ENCODE data around the gene HNRNPL. TPM values are rescaled to one million over a fixed set of nuclear protein-coding genes. Genes with fewer than 3 reads are reported as not detected.
A peak's percentile ranks its signal among the peaks of the same experiment; 100 is the strongest.
"Not testable (repeated sequence)": the region's sequence is repeated elsewhere in the genome, so short reads cannot be mapped to it uniquely, and the experiment has no call there.

Gene HNRNPL
- total RNA-seq, 1 experiment from 2014 or later, result 271 TPM

DNA sequence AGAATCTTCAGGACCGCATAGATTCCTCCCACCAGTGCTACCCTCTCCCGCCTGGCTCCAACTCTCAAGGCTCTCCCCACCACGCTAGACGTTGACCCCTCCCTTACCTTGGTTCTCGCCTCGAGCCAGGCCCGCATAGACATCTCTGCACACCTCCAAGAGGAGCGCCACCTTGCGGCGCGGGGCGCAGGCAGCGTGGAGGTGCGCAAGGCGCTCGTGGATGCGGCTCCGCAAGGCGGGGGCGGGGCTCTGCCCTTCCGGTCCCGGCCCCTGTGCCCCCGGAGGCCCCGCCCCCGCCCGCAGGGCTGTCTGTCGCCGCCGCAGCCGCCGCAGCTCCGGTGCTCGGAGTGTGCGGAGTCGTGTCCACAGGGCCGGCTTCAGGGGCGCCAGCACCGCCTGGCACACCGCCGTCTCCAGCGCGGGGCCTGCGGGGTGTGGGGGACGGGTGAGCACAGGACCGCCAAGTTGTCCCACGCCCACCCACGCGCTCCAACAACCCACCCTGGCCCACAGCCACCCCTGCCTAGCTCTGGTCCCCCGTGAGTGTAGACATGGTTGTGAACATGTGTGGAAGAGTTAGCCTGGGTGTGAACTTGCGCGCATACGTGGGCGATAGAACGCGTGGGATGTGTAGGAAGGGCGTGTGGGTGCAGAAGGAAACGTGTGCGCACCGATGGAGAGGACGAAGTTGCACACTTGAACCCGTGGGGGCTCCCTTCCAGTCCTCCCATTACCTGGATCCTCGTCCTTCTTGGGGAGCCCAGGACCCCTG, 20.2 kb upstream of the HNRNPL start:
- peak; percentile 68 for DNase-seq (ENCODE audit: low read depth)

DNA sequence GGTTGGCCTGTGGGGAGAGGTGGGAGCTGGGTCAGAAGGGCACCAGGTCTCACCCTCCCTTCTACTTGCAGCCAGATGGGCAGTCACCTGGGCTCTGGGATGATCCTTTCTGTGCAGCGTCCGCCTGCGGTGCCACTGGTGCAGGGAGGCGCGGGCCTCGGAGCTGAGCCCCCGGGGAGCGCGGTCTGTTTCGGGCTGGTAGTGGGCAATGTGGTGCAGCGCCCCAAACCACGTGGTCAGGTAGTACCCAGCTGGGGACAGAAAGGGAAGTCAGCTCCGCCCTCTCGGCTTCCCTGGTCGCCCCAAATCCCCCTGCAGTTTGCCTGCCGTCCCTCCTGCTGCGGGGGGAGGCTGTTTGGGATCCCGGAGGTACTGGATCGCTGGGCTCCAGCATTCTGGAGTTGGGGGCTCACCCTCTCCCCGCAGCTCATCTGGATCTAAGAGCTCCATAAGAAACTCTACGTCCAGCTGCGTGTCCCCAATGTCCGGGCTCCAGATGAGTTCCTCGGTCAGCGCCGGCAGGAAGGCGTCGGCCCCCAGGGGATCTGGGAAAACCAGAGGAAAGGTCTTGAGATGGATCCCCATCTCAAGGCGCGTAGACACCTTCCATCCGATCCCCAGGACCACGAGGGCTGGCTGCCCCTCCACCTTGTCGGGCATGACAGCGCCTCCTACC, 19.5 kb upstream of the HNRNPL start:
- DNase-seq (ENCODE audit: low read depth), result no peak

DNA sequence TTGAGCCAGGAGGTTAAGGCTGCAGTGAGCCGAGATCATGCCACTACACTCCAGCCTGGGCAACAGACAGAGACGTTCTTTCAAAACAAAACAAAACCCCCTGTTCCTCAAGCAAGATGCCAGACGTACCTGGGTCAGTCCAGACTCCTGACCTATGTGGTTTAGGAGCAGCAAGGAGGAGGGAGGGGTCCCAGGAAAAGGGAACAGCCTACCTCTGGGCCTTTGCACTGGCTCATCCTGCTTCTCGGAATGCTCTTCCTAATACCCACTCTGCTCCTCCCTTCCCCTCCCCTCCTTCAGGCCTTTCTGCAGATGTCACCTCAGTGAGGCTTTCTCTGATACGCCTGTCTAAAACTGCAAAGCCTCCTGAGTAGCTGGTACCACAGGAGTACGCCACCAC, 18.8 kb upstream of the HNRNPL start:
- DNase-seq (ENCODE audit: low read depth), result no peak

DNA sequence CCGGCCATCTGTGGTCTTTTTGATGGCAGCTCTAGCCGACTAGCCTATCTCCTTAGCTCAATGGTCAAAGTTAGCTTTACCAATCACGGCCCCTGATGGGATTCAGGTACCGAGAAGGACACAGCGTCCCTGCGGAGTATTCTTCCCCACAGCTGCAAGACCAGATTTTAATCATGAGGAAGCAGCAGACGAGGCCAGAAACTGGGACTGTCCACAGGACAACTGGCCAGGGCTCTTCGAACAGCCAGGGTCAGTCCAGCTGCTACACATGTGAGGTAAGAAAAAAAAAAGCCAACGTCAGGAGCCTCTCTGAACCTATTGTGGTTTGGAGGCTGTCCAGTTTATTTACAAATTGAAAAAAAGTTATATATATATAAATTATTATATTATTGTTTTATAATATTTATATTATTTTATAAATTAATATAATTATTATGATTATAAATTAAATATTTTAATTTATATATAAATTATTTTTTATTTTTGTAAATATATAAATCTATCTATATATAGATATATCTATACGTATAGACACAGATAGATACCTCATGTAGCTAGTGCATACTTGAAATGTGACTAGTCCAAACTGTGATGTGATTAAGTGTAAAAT, 17.5 kb upstream of the HNRNPL start:
- no peak for DNase-seq (ENCODE audit: low read depth)

DNA sequence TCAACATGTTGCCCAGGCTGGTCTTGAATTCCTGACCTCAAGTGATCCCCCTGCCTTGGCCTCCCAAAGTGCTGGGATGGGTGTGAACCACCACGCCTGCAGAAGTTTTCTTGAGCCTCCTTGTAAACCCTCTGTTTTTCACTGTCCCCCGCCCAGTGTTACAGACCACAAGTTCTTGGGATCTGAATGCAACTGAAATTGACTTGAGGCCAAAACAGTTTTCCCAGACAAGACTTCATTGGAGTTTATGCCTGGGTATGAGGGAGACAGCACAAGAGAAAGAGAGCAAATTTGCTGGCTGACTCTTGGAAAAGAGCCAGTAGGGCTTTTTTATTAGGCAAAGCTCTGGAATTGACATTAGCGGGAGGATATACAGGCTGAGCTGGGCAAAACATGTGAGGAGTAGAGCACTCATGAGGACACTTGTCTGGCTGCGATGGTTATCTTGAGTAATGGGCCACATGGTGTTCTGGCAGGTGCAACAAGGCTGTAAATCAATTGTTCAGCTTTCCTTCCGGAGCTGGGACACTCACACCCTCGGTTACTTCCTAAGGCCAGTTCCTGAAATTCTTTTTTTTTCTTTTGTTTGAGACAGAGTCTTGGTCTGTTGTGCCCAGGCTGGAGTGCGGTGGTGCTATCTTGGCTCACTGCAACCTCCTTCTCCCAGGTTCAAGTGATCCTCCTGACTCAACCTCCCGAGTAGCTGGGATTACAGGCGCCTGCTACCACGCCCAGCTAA, 12.7 kb upstream of the HNRNPL start:
- DNase-seq (ENCODE audit: low read depth), result peak; percentile 71

DNA sequence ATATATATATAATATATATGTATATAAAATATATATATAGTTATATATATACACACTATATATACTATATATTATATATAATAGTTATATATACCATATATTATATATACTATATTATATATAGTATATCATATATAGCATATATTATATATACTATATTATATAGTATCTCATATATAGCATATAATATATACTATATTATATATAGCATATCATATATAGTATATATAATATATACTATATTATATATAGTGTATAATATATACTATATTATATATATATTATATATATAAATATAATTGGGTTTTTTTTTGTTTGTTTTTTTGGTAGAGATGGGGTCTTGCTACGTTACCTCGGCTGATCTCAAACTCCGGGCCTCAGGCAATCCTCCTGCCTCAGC, 11.6 kb upstream of the HNRNPL start:
- no peak for DNase-seq (ENCODE audit: low read depth)

DNA sequence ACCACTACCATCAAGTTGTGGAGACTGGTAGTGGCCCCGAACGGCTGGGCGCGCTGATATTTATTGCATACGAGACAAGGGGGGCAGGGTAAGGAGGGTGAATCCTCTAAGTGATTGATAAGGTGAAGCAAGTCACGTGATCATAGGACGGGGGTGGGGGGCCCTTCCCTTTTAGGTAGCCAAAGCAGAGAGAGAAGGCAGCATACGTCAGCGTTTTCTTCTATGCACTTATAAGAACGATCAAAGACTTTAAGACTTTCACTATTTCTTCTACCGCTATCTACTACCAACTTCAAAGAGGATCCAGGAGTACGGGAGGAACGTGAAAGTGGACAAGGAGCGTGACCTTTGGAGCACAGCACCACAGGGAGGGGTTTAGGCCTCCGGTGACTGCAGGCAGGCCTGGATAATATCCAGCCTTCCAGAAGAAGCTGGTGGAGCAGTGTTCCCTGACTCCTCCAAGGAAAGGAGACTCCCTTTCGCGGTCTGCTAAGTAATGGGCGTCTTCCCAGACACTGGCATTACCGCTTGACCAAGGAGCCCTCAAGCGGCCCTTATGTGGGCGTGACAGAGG, 9.9 kb upstream of the HNRNPL start:
- not testable (repeated sequence) for DNase-seq (ENCODE audit: low read depth)

DNA sequence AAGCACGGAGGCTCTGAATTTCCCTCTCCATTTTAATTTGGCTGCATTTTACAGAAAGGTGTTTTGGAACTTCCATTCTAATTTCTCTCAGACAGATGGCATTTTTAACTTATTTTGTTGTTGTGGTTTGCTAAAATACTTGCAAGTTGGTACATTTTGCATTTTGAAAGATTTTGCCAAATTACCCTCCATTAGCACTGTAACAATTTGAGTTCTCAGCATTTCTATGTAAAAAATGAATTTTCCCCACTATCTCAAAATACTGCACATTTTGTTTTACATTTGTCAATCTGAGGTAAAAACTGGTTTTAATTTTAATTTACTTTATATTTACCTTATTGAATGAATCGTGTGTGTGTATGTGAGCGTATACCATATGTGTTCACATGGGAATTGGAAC, 7.0 kb upstream of the HNRNPL start:
- DNase-seq (ENCODE audit: low read depth), result no peak

DNA sequence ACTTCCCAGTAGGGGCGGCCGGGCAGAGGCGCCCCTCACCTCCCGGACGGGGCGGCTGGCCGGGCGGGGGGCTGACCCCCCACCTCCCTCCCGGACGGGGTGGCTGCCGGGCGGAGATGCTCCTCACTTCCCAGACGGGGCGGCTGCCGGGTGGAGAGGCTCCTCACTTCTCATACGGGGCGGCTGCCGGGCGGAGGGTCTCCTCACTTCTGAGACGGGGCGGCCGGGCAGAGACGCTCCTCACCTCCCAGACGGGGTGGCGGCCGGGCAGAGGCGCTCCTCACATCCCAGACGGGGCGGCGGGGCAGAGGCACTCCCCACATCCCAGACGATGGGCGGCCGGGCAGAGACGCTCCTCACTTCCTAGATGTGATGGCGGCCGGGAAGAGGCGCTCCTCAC, 6.0 kb upstream of the HNRNPL start:
- DNase-seq (ENCODE audit: low read depth), result not testable (repeated sequence)

DNA sequence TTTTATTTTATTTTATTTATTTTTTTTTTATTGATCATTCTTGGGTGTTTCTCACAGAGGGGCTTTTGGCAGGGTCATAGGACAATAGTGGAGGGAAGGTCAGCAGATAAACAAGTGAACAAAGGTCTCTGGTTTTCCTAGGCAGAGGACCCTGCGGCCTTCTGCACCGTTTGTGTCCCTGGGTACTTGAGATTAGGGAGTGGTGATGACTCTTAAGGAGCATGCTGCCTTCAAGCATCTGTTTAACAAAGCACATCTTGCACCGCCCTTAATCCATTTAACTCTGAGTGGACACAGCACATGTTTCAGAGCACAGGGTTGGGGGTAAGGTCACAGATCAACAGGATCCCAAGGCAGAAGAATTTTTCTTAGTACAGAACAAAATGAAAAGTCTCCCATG, 5.2 kb upstream of the HNRNPL start:
- DNase-seq (ENCODE audit: low read depth), result not testable (repeated sequence)

DNA sequence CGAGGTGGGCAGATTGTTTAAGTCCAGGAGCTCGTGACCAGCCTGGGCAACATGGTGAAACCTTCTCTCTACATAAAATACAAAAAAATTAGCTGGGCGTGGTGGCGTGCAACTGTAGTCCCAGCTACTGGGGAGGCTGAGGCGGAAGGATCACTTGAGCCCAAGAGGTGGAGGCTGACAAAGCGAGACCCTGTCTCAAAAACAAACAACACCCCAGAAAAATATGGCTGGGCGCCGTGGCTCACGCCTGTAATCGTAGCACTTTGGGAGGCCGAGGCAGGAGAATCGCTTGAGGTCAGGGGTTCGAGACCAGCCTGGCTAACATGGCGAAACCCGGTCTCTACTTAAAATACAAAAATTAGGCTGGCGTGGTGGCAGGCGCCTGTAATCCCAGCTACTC, 3.4 kb upstream of the HNRNPL start:
- no peak for DNase-seq (ENCODE audit: low read depth)

DNA sequence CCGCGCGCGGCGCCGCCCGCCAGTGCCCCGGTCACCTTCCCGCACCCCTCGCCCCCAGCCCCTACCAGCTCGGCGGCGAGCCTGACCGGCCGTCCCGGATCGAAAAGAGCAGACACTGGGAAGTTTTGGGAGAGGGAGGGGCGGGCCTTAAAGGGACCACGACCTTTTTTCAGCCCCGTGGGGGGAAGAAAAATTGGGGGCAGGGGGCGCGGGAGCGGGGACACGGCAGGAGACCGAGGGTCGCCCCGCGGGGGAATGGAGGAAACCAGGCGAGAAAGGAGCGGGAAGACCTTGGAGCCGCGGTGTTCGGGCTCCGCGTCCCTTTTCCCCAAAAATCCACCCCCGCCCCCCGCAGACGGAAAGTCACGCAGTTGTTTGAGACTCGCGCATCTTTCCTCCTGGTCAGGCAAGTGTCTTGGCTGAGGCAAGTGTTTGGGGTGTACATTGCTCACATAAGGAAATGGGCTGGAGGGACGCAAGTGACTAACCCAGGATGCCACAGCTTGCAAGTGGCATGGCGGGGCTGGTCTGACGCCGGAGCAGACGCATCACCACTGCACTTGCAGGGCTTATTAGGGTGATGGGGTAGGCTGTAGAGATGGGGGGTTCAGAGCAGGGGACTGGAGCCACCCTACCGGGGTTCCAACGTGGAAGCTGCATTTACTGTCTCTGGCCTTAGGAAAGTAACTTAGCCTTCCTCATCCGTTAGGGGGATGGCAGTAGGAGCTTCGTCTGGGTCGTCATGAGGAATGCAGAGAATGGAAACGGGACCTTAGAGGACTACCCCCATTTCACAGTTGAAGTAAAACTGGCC, 2.7 kb upstream of the HNRNPL start:
- peak; percentile 73 for DNase-seq (ENCODE audit: low read depth)

DNA sequence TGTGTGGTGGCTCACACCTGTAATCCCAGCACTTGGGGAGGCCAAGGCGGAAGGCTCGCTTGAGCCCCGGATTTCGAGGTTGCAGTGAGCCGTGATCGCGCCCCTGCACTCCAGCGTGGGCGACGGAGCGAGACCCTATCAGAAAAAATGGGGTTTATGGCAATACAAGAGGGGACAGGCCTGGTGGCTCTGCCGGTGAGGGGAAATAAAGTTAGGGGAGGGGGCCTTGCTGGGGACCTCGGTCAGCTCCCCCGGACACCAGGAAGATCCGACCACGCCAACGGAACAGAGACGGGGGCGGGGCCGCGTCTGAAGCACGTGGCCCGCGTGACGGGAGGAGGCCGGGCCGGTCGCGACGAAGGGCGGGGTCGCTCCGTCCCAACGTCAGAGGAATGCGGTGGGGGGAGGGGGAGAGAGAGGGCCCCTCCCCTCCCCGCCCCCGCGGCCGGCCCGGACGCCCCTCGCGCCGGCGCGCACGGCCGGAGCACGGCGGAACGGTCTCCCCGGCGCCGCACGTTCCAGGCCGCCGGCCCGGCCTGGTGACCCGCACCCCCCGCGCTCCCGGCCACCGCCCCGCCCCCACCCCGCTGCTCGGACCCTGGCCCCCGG, 1.9 kb upstream of the HNRNPL start:
- DNase-seq (ENCODE audit: low read depth), result peak; percentile 89

DNA sequence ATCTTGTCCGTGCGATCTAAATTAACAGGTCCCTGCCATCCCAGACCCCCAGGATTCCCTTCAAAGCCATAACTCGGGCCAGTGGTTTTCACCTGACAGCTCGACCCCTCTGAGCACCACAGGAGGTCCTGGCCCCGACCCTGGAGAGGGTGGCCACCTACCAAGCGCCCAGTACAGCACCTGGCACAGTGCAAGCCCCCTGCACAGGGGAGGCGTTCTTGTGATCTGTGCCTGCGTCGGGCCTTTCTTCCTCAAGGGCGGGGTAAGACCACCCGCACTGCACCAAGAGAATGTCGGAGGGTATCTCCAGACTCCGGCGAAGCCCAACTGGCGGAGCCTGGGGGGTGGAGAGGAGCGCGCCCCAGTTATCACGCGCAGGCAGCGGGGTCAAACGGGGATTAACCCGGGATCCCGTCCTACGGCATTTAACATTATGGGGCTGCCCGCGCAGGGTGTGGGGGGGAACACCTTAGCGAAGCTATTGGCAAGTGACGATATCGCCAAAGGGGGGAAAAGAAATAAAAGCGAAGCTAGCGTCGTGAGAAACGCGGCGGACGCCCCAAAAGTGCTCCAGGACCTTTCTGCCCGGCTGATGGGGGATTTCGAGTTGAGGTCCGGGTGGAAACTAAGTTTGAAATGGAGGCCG, 1.3 kb upstream of the HNRNPL start:
- no peak for DNase-seq (ENCODE audit: low read depth)

DNA sequence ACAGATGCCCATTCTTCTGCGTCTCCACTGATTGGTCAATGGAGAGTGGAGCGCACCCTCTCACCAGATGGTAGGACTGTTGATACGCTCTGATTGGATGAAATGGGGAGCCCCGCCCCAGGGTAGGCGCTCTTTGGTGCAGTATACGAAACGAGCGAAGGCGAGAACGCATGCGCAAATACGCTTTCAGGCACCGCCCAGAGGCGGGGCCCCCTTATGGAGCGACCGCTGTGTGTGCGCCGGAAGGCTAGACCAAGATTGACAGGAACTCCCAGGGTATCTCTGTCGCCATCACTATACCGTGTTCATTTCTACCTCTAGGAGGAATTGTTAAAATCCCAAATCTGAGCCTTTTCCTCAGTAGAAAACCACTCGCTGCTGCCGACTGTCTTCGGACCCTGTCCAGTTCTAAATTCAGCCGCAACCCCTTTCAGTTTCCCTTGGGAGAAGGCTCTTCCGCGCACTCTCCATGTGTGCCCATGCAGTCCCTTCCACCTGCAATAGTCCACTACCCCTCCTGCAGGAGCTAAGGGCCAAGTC, 720 bp upstream of the HNRNPL start:
- DNase-seq (ENCODE audit: low read depth), result no peak

DNA sequence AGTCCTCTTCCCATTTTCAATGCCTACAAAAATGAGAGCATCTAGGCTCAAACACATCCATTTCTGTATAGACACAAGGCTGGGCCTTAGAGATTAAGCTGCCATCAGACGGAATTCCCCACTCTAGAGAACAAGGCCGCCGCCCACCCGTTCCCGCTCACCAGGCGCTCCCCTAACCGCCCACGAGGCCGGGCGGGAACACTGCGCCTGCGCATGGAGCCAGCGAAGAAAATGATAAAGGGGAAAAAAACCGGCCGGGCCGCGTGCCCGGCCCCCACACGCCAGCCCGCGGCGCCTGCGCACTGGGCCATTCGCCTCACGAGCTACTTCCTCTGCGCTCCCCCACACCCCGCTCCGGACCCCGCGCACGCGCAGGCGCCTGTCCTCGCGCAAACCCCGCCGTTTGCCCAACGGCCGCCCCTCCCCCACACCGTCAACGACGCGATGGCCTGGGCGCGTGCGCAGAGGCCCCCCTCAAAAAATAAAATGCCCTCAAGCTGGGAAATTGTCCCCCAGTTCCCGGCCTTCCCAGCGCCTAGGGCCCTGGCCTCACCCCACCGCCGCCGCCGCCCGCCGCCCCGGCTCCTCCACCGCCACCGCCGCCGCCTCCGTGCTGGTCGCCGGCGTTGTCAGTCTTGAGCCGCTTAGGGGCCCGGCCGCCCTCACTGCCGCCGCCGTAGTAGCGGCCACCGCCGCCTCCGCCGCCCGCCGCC, 483 bp downstream of the HNRNPL start:
- peak; percentile 90 for DNase-seq (ENCODE audit: low read depth)

DNA sequence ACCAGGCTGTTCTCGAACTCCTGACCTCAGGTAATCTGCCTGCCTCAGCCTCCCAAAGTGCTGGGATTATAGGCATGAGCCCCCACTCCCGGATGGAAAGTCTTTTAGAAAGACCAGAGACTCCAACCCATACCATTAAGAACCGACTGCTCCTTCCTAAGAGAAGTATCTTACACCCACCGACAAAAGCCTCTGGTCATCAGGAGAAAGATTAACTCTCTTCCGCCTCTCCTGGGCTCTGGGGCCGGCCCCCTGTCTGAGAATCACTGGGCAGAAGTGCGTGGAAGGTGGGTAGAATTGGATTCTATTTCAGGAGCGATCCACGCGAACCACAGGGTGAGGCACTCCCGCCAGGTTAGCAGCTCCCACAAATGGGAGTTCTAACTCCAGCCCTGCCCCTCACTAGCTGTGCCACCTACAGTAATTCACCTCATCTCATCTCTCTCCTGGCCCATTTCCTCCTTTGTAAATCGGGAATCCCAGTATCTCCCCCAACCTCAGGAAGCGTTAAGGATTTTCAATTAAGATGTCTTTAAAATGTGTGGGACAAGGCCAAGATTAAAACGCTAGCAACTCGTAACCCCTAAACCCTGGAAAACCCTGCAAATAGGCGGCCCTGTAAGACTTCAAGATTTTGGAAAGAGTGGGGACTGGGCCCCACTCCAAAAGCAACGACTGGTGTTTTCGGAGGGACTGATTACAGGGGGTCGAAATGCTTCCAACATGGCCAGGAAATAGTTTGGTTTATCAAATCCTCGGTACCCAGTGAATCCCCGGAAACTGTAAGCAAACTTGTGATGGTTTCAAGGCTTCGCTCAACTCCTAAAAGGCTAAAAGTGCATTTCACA, 1.3 kb downstream of the HNRNPL start:
- DNase-seq (ENCODE audit: low read depth), result no peak

DNA sequence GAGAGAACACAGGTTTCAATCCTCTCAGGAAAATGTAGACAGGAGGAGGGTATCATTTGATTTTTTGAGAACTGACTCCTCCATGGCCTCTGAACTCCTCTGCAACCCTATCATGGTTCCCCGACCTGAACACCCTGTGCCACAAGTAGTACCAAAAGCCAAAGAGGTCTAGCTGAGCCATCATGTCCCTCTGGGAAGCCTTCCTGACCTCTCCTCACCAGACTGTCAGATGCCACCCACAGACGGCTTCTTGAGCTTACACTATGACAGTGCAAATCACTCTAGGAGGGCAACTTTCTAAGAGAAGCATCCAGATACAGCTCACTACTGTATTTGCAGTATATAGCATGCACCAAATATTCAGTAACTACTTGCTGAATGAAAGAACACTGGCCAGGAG, 3.7 kb downstream of the HNRNPL start:
- DNase-seq (ENCODE audit: low read depth), result no peak
